Stimulated activated CD8-positive, alpha-beta memory T cell treated with anti-CD3 and anti-CD28 coated beads, Interleukin-7, amount 100 ng/mL, for 1 hour (primary cell): ENCODE measurements around the gene CENPB.
"Not testable (repeated sequence)": the region's sequence is repeated elsewhere in the genome, so short reads cannot be mapped to it uniquely, and the experiment has no call there.

Experiments used
- DNase-seq, 2 donors: peaks; one replicate each; pipeline ENCODE4 v3.0.0-alpha.2; 2020; ENCODE audit warnings: low read depth in 2 of 2

Gene CENPB

GRCh38 chr20:3811467-3812258 lies 25.1 kb upstream of the CENPB start:
- peak; percentile 81 to 84 for DNase-seq

DNA sequence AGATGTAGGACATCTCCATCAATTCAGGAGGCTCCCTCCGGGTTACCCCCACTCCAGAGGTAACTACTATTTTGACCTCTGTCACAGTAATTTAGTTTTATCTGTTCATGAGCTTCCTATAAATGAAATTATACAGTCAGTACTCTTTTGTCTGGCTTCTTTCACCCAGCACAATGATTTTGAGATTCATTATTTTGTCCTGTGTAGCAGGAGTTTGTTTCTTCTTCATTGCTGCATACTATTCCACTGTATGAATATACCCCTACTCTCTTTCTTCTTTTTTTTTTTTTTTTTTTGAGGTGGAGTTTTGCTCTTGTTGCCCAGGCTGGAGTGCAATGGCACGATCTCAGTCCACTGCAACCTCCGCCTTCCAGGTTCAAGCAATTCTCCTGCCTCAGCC lies 22.0 kb upstream of the CENPB start:
- no peak for DNase-seq

- DNase-seq: no peak
These were observed 18.2 kb upstream of the CENPB start for GRCh38 chr20:3804781-3805180.

DNA sequence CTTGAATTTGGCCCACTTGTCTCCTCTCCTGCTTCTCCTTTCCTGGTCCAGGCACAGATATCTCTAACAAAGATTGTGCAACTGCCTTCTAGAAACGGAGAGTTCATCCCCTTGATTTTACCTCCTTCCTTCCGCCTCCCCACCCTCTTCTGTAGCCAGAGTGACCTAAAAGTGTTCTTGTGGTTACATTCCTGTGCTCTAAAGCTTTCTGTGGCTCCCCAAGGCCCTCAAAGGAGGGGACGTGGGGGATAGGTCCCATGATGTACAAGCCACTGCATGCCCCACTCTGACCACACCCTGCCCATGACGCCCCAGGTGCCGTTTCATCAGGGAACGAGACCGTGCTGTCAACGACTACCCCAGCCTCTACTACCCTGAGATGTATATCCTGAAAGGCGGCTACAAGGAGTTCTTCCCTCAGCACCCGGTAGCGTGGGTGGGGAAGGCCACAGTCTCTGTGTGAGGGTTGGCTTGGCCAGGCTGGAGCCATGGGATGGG lies 17.8 kb upstream of the CENPB start:
- DNase-seq: no peak

DNA sequence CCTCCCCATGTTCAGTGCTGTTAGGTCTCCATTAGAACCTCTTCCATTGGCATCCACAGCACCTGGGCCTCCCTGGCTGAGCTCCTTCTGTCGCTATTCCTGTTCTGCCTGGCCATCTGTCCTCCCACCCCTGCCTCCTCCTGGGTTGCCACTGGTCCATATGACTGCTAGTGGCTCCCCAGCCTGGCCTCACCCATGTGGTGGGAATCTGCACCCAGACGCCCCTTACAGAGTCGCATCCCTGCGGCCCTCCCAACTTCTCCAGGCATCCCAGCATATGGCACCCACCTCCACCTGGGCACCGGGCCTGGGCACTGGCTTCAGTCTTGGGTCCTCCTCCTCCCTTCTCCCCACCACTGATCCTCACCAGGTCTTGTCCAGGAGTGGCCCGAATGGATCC lies 17.3 kb upstream of the CENPB start:
- DNase-seq: no peak

DNA sequence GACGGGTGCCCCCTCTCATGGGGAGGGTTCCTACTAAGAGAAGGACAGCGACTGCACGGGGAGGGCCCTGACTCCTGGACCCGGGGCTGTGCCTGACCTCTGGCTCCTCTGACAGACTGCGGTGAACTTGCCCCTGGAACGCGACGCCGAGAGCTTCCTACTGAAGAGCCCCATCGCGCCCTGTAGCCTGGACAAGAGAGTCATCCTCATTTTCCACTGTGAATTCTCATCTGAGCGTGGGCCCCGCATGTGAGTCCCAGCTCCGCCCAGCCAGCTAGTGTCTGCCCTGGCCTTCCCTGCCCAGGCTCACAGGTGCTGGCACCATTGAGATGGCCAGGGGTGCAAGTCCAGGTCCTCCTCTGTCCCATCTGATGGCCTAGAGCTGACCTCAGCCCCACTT lies 16.7 kb upstream of the CENPB start:
- no peak for DNase-seq

GRCh38 chr20:3802524-3803239 lies 16.1 kb upstream of the CENPB start:
- DNase-seq: no peak

- no peak for DNase-seq
These were observed 15.3 kb upstream of the CENPB start for GRCh38 chr20:3801846-3802245.

- DNase-seq: no peak
These were observed 14.8 kb upstream of the CENPB start for GRCh38 chr20:3801299-3801698.

GRCh38 chr20:3800878-3801260 lies 14.3 kb upstream of the CENPB start:
- DNase-seq: no peak

GRCh38 chr20:3800256-3800877 lies 13.8 kb upstream of the CENPB start:
- no peak for DNase-seq

DNA sequence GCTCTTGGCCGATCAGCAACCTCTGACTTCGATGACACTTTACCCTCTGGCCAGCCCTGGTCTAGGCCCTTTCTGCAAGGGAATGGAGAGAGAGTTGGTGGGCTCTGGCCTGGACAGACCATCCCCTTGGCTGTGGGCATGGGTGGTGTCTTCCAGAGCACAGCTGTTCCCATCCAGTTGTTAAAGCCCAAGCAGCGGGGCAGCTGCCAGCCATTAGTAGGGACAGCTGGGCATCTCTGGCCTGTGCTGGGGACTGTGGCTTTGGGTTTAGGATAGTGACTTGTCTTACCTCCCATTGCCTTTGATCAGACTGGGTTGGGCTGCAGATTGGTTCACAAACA lies 12.3 kb upstream of the CENPB start:
- DNase-seq: no peak

GRCh38 chr20:3798373-3798768 lies 11.8 kb upstream of the CENPB start:
- no peak for DNase-seq

- DNase-seq: no peak
These were observed 11.2 kb upstream of the CENPB start for GRCh38 chr20:3797592-3798372.

DNA sequence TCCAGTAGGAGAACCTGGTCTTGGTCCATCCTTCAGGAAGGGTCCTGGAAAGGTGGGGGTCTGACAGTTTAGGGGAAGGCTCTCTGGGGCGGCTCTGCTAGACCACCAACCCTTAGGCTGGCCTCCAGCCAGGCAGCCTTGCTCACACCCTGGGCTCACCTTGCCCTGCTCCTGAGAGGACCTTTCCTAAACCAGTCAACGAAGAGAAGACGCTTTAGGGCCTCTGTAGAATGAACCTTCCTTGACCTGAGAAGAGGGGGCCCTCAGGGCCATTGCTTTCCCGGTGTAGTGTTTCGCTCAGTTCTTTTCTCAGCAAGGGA lies 10.6 kb upstream of the CENPB start:
- no peak for DNase-seq

DNA sequence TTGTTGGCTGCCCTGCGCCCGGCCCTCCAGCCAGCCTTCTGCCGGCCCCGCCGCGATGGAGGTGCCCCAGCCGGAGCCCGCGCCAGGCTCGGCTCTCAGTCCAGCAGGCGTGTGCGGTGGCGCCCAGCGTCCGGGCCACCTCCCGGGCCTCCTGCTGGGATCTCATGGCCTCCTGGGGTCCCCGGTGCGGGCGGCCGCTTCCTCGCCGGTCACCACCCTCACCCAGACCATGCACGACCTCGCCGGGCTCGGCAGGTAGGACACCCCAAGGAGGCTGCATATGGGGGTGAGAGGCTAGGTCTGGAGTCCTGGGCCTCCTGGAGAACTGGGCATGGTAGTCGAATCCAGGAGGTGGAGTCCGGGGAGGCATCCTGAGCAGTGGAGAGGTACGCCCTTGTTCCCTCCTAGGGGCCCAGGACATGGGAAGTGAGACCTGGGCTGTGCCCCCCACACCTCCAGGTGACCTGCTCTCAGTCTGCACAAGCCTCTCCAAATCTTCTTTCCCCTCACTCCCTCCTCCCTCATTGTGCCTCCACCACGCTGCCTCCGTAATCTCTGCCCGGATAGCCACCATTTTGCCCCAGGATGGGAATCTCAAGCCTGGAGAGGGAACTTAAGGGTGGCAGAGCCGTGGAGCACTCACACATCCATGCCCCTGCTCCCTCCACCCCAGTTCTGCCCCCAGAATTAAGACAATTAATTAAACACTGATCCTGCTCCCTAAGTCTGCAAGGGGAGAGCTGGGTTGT lies 10.1 kb upstream of the CENPB start:
- DNase-seq: no peak

- DNase-seq: peak; percentile 79 to 81
These were observed 9.2 kb upstream of the CENPB start, which contains the start of gene CDC25B for GRCh38 chr20:3795511-3796468. Gene CDC25B (plus strand): TSS chr20:3796310. CDS start chr20:3796532, 222 bp downstream.

- DNase-seq: no peak
These were observed 8.3 kb upstream of the CENPB start for GRCh38 chr20:3794701-3795420.

- not testable (repeated sequence) for DNase-seq
These were observed 7.6 kb upstream of the CENPB start for GRCh38 chr20:3794168-3794567.

GRCh38 chr20:3789201-3789600 lies 2.7 kb upstream of the CENPB start:
- not testable (repeated sequence) for DNase-seq
